ENCODE measurements around the gene TMEM161A. TPM values are rescaled to one million over a fixed set of nuclear protein-coding genes. Genes with fewer than 3 reads are reported as not detected.
A peak's percentile ranks its signal among the peaks of the same experiment; 100 is the strongest.
"Not testable (repeated sequence)": the region's sequence is repeated elsewhere in the genome, so short reads cannot be mapped to it uniquely, and the experiment has no call there.

Gene TMEM161A
- total RNA-seq, 1 donor from 2014 or later = 16.2 TPM

GRCh38 chr19:19110410-19111135 is 27.7 kb downstream of the TMEM161A start:
- Mint-ChIP-seq H3K4me1 (ENCODE audit: low read depth, unreplicated experiment) (peaks cover 16% of the 10 kb centered on the region), H3K27me3 (ENCODE audit: unreplicated experiment) (peaks cover 11% of the 10 kb centered on the region), H3K9me3 (ENCODE audit: unreplicated experiment) (peaks cover 7% of the 10 kb centered on the region), H3K27ac (ENCODE audit: unreplicated experiment) (no peak overlapping the region), H3K36me3 (ENCODE audit: unreplicated experiment) (no peaks in the 10 kb centered on the region), H3K4me3 (ENCODE audit: unreplicated experiment) (peak overlapping the region; percentile 52)
- peak; percentile 83 for DNase-seq
- peak; percentile 48 for TF ChIP-seq CTCF (IDR thresholded peaks at IDR 0.05; ENCODE audit: partially characterized antibody, unreplicated experiment)

- no peak overlapping the region for H3K27ac Mint-ChIP-seq (ENCODE audit: unreplicated experiment)
- DNase-seq = no peak
- peaks cover 16% of the 10 kb centered on the region for H3K4me1 Mint-ChIP-seq (ENCODE audit: low read depth, unreplicated experiment)
These were observed 28.7 kb downstream of the TMEM161A start for GRCh38 chr19:19109601-19110000.

GRCh38 chr19:19107654-19108053 is 30.6 kb downstream of the TMEM161A start:
- Mint-ChIP-seq H3K4me3 (ENCODE audit: unreplicated experiment) (no peak overlapping the region), H3K9me3 (ENCODE audit: unreplicated experiment) (peaks cover 2% of the 10 kb centered on the region), H3K27ac (ENCODE audit: unreplicated experiment) (no peak overlapping the region), H3K4me1 (ENCODE audit: low read depth, unreplicated experiment) (peaks cover 8% of the 10 kb centered on the region), H3K36me3 (ENCODE audit: unreplicated experiment) (no peaks in the 10 kb centered on the region), H3K27me3 (ENCODE audit: unreplicated experiment) (peaks cover 14% of the 10 kb centered on the region)
- no peak for DNase-seq
- no peak for TF ChIP-seq CTCF (IDR thresholded peaks at IDR 0.05; ENCODE audit: partially characterized antibody, unreplicated experiment)

More at GRCh38 chr19:19109601-19110000, 28.7 kb downstream of the TMEM161A start:
- peaks cover 16% of the 10 kb centered on the region for H3K27me3 Mint-ChIP-seq (ENCODE audit: unreplicated experiment)
- H3K4me3 Mint-ChIP-seq (ENCODE audit: unreplicated experiment) = no peak overlapping the region
- H3K9me3 Mint-ChIP-seq (ENCODE audit: unreplicated experiment) = peaks cover 7% of the 10 kb centered on the region
- no peak for TF ChIP-seq CTCF (IDR thresholded peaks at IDR 0.05; ENCODE audit: partially characterized antibody, unreplicated experiment)
- no peaks in the 10 kb centered on the region for H3K36me3 Mint-ChIP-seq (ENCODE audit: unreplicated experiment)

- H3K36me3 Mint-ChIP-seq (ENCODE audit: unreplicated experiment); DNase-seq; H3K4me1 Mint-ChIP-seq (ENCODE audit: low read depth, unreplicated experiment); H3K27ac Mint-ChIP-seq (ENCODE audit: unreplicated experiment); H3K9me3 Mint-ChIP-seq (ENCODE audit: unreplicated experiment); H3K4me3 Mint-ChIP-seq (ENCODE audit: unreplicated experiment): not testable (repeated sequence)
- H3K27me3 Mint-ChIP-seq (ENCODE audit: unreplicated experiment) = peaks cover 14% of the 10 kb centered on the region
These were observed 31.3 kb downstream of the TMEM161A start for GRCh38 chr19:19106938-19107337.

- Mint-ChIP-seq H3K27ac (ENCODE audit: unreplicated experiment) (peak overlapping the region; percentile 90), H3K4me3 (ENCODE audit: unreplicated experiment) (peak overlapping the region; percentile 75), H3K27me3 (ENCODE audit: unreplicated experiment) (peaks cover 12% of the 10 kb centered on the region), H3K9me3 (ENCODE audit: unreplicated experiment) (peaks cover 2% of the 10 kb centered on the region), H3K4me1 (ENCODE audit: low read depth, unreplicated experiment) (peaks cover 4% of the 10 kb centered on the region), H3K36me3 (ENCODE audit: unreplicated experiment) (no peaks in the 10 kb centered on the region)
- DNase-seq = peak; percentile 63
- TF ChIP-seq CTCF (IDR thresholded peaks at IDR 0.05; ENCODE audit: partially characterized antibody, unreplicated experiment) = no peak
These were observed 32.2 kb downstream of the TMEM161A start for GRCh38 chr19:19106056-19106551.
